K562 (cell line): ENCODE data around the gene GAPDH.

Experiments used
- AFF4 ChIP-seq: sonication (generic); formaldehyde crosslinking; IDR thresholded peaks from 2 replicates; pipeline ENCODE4 v1.8.0; 2023; ENCODE audit warnings: mild to moderate bottlenecking, missing genetic modification reagents
- ATF2 ChIP-seq: sonication (generic); formaldehyde crosslinking; IDR thresholded peaks from 2 replicates; pipeline ENCODE4 v1.8.1; 2022; ENCODE audit warnings: missing genetic modification reagents
- CTBP1 ChIP-seq: fragments of 450-650 bp; IDR thresholded peaks from 2 replicates; pipeline ENCODE4 v1.6.1; 2016; ENCODE audit warnings: borderline replicate concordance
- CTCF ChIP-seq, 3 experiments: IDR thresholded peaks in 2 of 3; conservative IDR thresholded peaks in 1 of 3; 2 replicates each; pipeline ENCODE4 v1.5.1; 2011 to 2012; ENCODE audit warnings: low read length in 3 of 3, mild to moderate bottlenecking in 3 of 3, control low read depth in 2 of 3, improper control_type of control experiment in 1 of 3, inconsistent platforms in 1 of 3, low read depth in 1 of 3, mixed read lengths in 1 of 3, moderate library complexity in 1 of 3; ENCODE audit not compliant: insufficient read depth in 2 of 3
- EGR1 ChIP-seq: fragments of 450-650 bp; conservative IDR thresholded peaks from 2 replicates; pipeline ENCODE4 v1.6.1; 2017; ENCODE audit warnings: mild to moderate bottlenecking
- FOXK2 ChIP-seq, 2 experiments: fragments of 450-650 bp; IDR thresholded peaks in 1 of 2; conservative IDR thresholded peaks in 1 of 2; 2 replicates each; pipeline ENCODE4 v1.6.1; 2016; ENCODE audit warnings: low read depth in 2 of 2, mild to moderate bottlenecking in 1 of 2
- KAT7 ChIP-seq: sonication (generic); formaldehyde crosslinking; IDR thresholded peaks from 2 replicates; pipeline ENCODE4 v1.8.0; 2022; ENCODE audit warnings: missing genetic modification reagents, mild to moderate bottlenecking, borderline replicate concordance
- LEF1 ChIP-seq: fragments of 450-650 bp; IDR thresholded peaks from 2 replicates; pipeline ENCODE4 v1.6.1; 2016; ENCODE audit warnings: mild to moderate bottlenecking
- POLR2A ChIP-seq: fragments of 450-650 bp; conservative IDR thresholded peaks from 2 replicates; pipeline ENCODE4 v1.6.1; 2016
- RAD21 ChIP-seq, 2 experiments: fragments of 250-450 bp in 1 of 2; fragments of 450-650 bp in 1 of 2; sonication (Bioruptor Pico) in 1 of 2; formaldehyde crosslinking in 1 of 2; IDR thresholded peaks in 1 of 2; conservative IDR thresholded peaks in 1 of 2; 2 replicates each; pipeline versions ENCODE4 v1.4.0 to v1.8.0; 2020 to 2022; ENCODE audit warnings: mild to moderate bottlenecking in 2 of 2, moderate library complexity in 1 of 2
- SMAD4 ChIP-seq: fragments of 250-450 bp; sonication (Bioruptor Pico); conservative IDR thresholded peaks from 2 replicates; pipeline ENCODE4 v1.8.0; 2021; ENCODE audit warnings: inconsistent platforms, mild to moderate bottlenecking, moderate library complexity
- SMARCB1 ChIP-seq: IDR thresholded peaks from 2 replicates; pipeline ENCODE4 v1.6.1; 2011; ENCODE audit warnings: improper control_type of control experiment, low read depth; ENCODE audit not compliant: insufficient read length
- TEAD4 ChIP-seq, 2 experiments: sonication (generic) in 1 of 2; formaldehyde crosslinking in 1 of 2; IDR thresholded peaks; 2 replicates each; pipeline versions ENCODE4 v1.6.1 to v1.8.0; 2012 to 2022; ENCODE audit warnings: borderline replicate concordance in 1 of 2, inconsistent platforms in 1 of 2, low read length in 1 of 2, mild to moderate bottlenecking in 1 of 2, missing genetic modification reagents in 1 of 2
- TRIM28 ChIP-seq: fragments of 450-650 bp; IDR thresholded peaks from 2 replicates; pipeline ENCODE4 v1.6.1; 2017

- TF ChIP-seq SMAD4 (CRISPR knock-in tag) = no peak
- no peak for TF ChIP-seq CTCF (IDR thresholded peaks at IDR 0.05 in 2 of 3, conservative IDR thresholded peaks at IDR 0.05 in 1 of 3; ENCODE audit: insufficient read depth in 2 of 3, low read depth in 1 of 3, low read length in 3 of 3)
- no peak for TF ChIP-seq KAT7 (CRISPR knock-in tag)
- TF ChIP-seq TEAD4 (IDR thresholded peaks at IDR 0.05; ENCODE audit: low read length) = no peak
- TF ChIP-seq TEAD4 (CRISPR knock-in tag; IDR thresholded peaks at IDR 0.05; ENCODE audit: borderline replicate concordance) = no peak
- peak; percentile 79 to 86 for TF ChIP-seq FOXK2 (conservative IDR thresholded peaks at IDR 0.05 in 1 of 2, IDR thresholded peaks at IDR 0.05 in 1 of 2; ENCODE audit: low read depth in 2 of 2)
- TF ChIP-seq SMARCB1 = no peak
- TF ChIP-seq EGR1 = peak; percentile 90
- TF ChIP-seq LEF1 = no peak
- peak; percentile 92 for TF ChIP-seq POLR2A
- no peak for TF ChIP-seq ATF2 (CRISPR knock-in tag)
- TF ChIP-seq AFF4 (CRISPR knock-in tag) = 0 out of 2 replicates have a peak, but pooled peaks have one; percentile 48
- no peak for TF ChIP-seq RAD21 (CRISPR knock-in tag; conservative IDR thresholded peaks at IDR 0.05 in 1 of 2, IDR thresholded peaks at IDR 0.05 in 1 of 2)
- TF ChIP-seq CTBP1 = no peak
- TF ChIP-seq TRIM28 = no peak
Observed at GRCh38 chr12:6492838-6493496, 41.4 kb upstream of the GAPDH start, which contains the start of gene MRPL51.
